ENCODE data around the gene PAQR7.

DNA sequence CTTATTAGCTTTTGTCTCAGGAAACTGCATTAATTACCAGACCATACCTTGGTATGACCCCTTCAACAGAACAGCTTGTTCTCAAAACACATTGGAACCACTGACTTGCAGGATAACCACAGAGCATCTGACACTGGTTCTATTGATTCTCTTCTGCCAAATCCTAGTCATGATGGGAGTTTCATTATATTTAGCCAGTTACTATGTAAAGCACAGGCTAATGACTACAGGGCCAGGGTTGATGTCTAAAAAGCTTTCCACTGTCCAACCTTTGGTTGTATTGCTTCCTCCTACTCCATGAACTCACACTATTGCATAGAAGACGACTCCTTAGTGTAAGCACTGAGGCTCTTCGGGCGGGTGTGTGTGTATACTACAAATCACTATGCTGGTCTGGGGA is 27.0 kb upstream of the PAQR7 start:
- TF ChIP-seq ZNF8 (CRISPR knock-in tag; IDR thresholded peaks at IDR 0.05) (no peak), ISL1 (CRISPR knock-in tag; IDR thresholded peaks at IDR 0.05) (no peak)

All from SK-N-SH treated with all-trans-retinoic acid at 6 μM for 48 hours (cell line).